AG04449 (cell line): ENCODE measurements around the gene PTPRK.

Source experiments
- CTCF ChIA-PET: fragments of 350-600 bp; formaldehyde crosslinking; extraction: SDS; loops from one replicate; lab custom pipeline; 2021; ENCODE audit warnings: antibody characterized with exemption; lab: Yijun Ruan, JAX
- POLR2A ChIA-PET: fragments of 400-600, 350-600 bp; formaldehyde crosslinking; extraction: SDS; loops from one replicate; lab custom pipeline; 2020; ENCODE audit warnings: antibody characterized with exemption, inconsistent platforms; lab: Yijun Ruan, JAX
- DNase-seq: peaks from one replicate; pipeline ENCODE4 v3.0.0-alpha.2; 2010; ENCODE audit warnings: low read depth, low spot score
- H3K4me3 ChIP-seq: 2 replicates; pipeline ENCODE4 v1.5.1; 2011; ENCODE audit warnings: low read depth, mild to moderate bottlenecking, control low read depth, low read length
- CTCF ChIP-seq: IDR thresholded peaks from one replicate; pipeline ENCODE4 v1.5.1; 2011; ENCODE audit warnings: mild to moderate bottlenecking, moderate library complexity, low read length, control low read depth, inconsistent platforms; ENCODE audit not compliant: insufficient read depth; ENCODE audit errors: missing control alignments

PTPRK gene

GRCh38 chr6:128141932-128142331 lies 378.5 kb downstream of the PTPRK start:
- no peak overlapping the region for H3K4me3 ChIP-seq
- CTCF ChIA-PET = no interaction called here
- DNase-seq = no peak
- TF ChIP-seq CTCF = no peak
- POLR2A ChIA-PET = no interaction called here

GRCh38 chr6:128139519-128139918 lies 380.9 kb downstream of the PTPRK start:
- CTCF ChIA-PET = no interaction called here
- no peak for TF ChIP-seq CTCF
- DNase-seq = no peak
- H3K4me3 ChIP-seq = no peak overlapping the region
- POLR2A ChIA-PET = no interaction called here

- POLR2A ChIA-PET = no interaction called here
- no peak for DNase-seq
- CTCF ChIA-PET = no interaction called here
- no peak for TF ChIP-seq CTCF
- H3K4me3 ChIP-seq = no peak overlapping the region
These were observed 381.7 kb downstream of the PTPRK start for GRCh38 chr6:128138694-128139093.

- ChIA-PET CTCF (no interaction called here), POLR2A (no interaction called here)
- no peak for TF ChIP-seq CTCF
- no peak overlapping the region for H3K4me3 ChIP-seq
- DNase-seq = no peak
These were observed 385.1 kb downstream of the PTPRK start for GRCh38 chr6:128135325-128135724.

GRCh38 chr6:128131566-128131965 lies 388.8 kb downstream of the PTPRK start:
- DNase-seq = no peak
- H3K4me3 ChIP-seq = no peak overlapping the region
- POLR2A ChIA-PET = no interaction called here
- CTCF ChIA-PET = no interaction called here
- TF ChIP-seq CTCF = no peak

- CTCF ChIA-PET = no interaction called here
- no peak for TF ChIP-seq CTCF
- POLR2A ChIA-PET = no interaction called here
- no peak overlapping the region for H3K4me3 ChIP-seq
- no peak for DNase-seq
These were observed 389.4 kb downstream of the PTPRK start for GRCh38 chr6:128131036-128131435.
